ENCODE results near the gene GNG4. TPM values are rescaled to one million over a fixed set of nuclear protein-coding genes. Genes with fewer than 3 reads are reported as not detected.

GNG4 gene
- total and polyA plus RNA-seq, 10 of the 15 experiments (the other 5 are each of a cell fraction or from before 2014, with no cell fraction given), result 0.03 to 0.15 (median 0.15) TPM; not detected in 7

GRCh38 chr1:235617140-235617539, 32.4 kb downstream of the GNG4 start (continued):
- TF ChIP-seq, protein P1, sequence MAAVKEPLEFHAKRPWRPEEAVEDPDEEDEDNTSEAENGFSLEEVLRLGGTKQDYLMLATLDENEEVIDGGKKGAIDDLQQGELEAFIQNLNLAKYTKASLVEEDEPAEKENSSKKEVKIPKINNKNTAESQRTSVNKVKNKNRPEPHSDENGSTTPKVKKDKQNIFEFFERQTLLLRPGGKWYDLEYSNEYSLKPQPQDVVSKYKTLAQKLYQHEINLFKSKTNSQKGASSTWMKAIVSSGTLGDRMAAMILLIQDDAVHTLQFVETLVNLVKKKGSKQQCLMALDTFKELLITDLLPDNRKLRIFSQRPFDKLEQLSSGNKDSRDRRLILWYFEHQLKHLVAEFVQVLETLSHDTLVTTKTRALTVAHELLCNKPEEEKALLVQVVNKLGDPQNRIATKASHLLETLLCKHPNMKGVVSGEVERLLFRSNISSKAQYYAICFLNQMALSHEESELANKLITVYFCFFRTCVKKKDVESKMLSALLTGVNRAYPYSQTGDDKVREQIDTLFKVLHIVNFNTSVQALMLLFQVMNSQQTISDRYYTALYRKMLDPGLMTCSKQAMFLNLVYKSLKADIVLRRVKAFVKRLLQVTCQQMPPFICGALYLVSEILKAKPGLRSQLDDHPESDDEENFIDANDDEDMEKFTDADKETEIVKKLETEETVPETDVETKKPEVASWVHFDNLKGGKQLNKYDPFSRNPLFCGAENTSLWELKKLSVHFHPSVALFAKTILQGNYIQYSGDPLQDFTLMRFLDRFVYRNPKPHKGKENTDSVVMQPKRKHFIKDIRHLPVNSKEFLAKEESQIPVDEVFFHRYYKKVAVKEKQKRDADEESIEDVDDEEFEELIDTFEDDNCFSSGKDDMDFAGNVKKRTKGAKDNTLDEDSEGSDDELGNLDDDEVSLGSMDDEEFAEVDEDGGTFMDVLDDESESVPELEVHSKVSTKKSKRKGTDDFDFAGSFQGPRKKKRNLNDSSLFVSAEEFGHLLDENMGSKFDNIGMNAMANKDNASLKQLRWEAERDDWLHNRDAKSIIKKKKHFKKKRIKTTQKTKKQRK (IDR thresholded peaks at IDR 0.05; ENCODE audit: low read depth, low read length), result no peak
- no peak for TF ChIP-seq ZNF217 (IDR thresholded peaks at IDR 0.05)

DNA sequence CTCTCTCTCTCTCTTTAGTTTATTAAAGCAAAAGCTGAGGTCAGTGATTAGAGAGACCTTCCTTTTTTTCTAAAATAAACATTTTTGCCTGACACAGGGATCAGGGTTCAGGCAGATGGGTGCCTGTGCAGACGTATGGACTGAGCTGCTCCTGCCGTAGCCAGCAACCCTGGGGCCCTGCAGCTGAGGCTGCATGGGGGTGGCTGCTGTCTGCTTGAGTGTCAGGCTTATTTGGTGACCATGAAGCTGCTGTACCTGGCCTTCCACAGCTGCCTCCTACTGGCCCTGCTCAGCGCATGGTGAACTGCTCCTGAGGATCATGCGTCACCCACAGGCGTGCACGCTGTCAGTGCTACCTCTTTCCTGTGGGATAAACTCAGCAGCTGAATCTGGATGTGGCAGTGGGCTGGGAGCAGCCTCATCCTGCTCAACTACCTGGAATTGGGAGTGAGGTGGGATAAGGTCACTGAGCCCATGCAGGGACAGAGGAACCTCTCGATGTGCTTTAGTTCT, 35.1 kb downstream of the GNG4 start:
- ChIA-PET CTCF (interaction anchor here (3.3 kb wide), 1 partner anchor 13 kb away, joined by 26 read pairs; no protein-coding TSS in a partner anchor), SMC1A (ENCODE audit: uncharacterized antibody, unreplicated experiment) (interaction anchor here (1.0 to 1.8 kb wide), 2 partner anchors 10 to 12 kb away, joined by 3 to 6 read pairs; no protein-coding TSS in a partner anchor), POLR2A (no interaction called here), RAD21 (ENCODE audit: unreplicated experiment) (interaction anchor here (1.1 kb wide), 1 partner anchor 168 kb away, joined by 3 read pairs; no protein-coding TSS in a partner anchor)
- Histone ChIP-seq H3K4me3 (no peak overlapping the region), H2AFZ (ENCODE audit: control insufficient read depth, low read depth, low read length) (no peak overlapping the region), H4K20me1 (ENCODE audit: control insufficient read depth, insufficient read depth) (no peaks in the 10 kb centered on the region), H3K36me3 (ENCODE audit: control insufficient read depth in 2 of 2, insufficient read depth in 2 of 2, low read length in 1 of 2) (no peaks in the 10 kb centered on the region), H3K79me2 (ENCODE audit: control insufficient read depth, insufficient read depth, low read length) (no peaks in the 10 kb centered on the region), H3K9me3 (replicated peaks; ENCODE audit: control insufficient read depth, insufficient read depth, low read length) (no peaks in the 10 kb centered on the region), H3K27me3 (replicated peaks in 1 of 2; ENCODE audit: control insufficient read depth in 2 of 2, insufficient read depth in 2 of 2, low read length in 1 of 2) (peaks cover 0 to 3% of the 10 kb centered on the region in 2 experiments; a peak in 1 of 4 replicates), H3K4me2 (ENCODE audit: control insufficient read depth, insufficient read depth) (no peak overlapping the region), H3K4me1 (ENCODE audit: control insufficient read depth, insufficient read depth, low read length) (no peaks in the 10 kb centered on the region), H3K27ac (ENCODE audit: control insufficient read depth, insufficient read depth) (no peak overlapping the region), H3K9ac (ENCODE audit: control insufficient read depth, insufficient read depth, low read length) (no peak overlapping the region)
- ATAC-seq, result no peak
- in situ Hi-C loops (cut with MboI), result no loop called here
- DNase-seq (ENCODE audit: low read depth, low spot score), result no peak
- BruUV-seq (replicated peaks), result no TSS peak
- intact Hi-C loops (cut with micrococcal nuclease; ENCODE audit: unreplicated experiment), result no loop called here
- 30% methylated on average over 7 of the region's 7 CpGs for WGBS (ENCODE audit: insufficient coverage, insufficient replicate concordance, low lambda C conversion rate, missing lambda C conversion rate)
- FAIRE-seq, result no peak
- no peak for TF ChIP-seq FOXK2 (IDR thresholded peaks at IDR 0.05)
- TF ChIP-seq BCL11A (IDR thresholded peaks at IDR 0.05; ENCODE audit: low read depth, low read length), result no peak
- TF ChIP-seq JUND (IDR thresholded peaks at IDR 0.05; ENCODE audit: low read depth, low read length), result no peak
- TF ChIP-seq CHD4 (IDR thresholded peaks at IDR 0.05), result no peak
- TF ChIP-seq, protein P2, sequence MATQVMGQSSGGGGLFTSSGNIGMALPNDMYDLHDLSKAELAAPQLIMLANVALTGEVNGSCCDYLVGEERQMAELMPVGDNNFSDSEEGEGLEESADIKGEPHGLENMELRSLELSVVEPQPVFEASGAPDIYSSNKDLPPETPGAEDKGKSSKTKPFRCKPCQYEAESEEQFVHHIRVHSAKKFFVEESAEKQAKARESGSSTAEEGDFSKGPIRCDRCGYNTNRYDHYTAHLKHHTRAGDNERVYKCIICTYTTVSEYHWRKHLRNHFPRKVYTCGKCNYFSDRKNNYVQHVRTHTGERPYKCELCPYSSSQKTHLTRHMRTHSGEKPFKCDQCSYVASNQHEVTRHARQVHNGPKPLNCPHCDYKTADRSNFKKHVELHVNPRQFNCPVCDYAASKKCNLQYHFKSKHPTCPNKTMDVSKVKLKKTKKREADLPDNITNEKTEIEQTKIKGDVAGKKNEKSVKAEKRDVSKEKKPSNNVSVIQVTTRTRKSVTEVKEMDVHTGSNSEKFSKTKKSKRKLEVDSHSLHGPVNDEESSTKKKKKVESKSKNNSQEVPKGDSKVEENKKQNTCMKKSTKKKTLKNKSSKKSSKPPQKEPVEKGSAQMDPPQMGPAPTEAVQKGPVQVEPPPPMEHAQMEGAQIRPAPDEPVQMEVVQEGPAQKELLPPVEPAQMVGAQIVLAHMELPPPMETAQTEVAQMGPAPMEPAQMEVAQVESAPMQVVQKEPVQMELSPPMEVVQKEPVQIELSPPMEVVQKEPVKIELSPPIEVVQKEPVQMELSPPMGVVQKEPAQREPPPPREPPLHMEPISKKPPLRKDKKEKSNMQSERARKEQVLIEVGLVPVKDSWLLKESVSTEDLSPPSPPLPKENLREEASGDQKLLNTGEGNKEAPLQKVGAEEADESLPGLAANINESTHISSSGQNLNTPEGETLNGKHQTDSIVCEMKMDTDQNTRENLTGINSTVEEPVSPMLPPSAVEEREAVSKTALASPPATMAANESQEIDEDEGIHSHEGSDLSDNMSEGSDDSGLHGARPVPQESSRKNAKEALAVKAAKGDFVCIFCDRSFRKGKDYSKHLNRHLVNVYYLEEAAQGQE (IDR thresholded peaks at IDR 0.05; ENCODE audit: low read depth, low read length), result no peak
- no peak for TF ChIP-seq ZNF592 (IDR thresholded peaks at IDR 0.05)
- TF ChIP-seq TARDBP (IDR thresholded peaks at IDR 0.05; ENCODE audit: borderline replicate concordance), result no peak
- no peak for TF ChIP-seq ELK1 (IDR thresholded peaks at IDR 0.05; ENCODE audit: low read depth, low read length)
